GM21528 (cell line): ENCODE data around the gene MCFD2.
"Not testable (repeated sequence)": the region's sequence is repeated elsewhere in the genome, so short reads cannot be mapped to it uniquely, and the experiment has no call there.

ENCODE experiments used
- ATAC-seq: cut with Tn5 transposase; IDR thresholded peaks from one replicate; pipeline ENCODE4 v1.9.1; 2021; ENCODE audit warnings: mild to moderate bottlenecking, moderate library complexity; ENCODE audit not compliant: unreplicated experiment, low FRiP score

Gene MCFD2

DNA sequence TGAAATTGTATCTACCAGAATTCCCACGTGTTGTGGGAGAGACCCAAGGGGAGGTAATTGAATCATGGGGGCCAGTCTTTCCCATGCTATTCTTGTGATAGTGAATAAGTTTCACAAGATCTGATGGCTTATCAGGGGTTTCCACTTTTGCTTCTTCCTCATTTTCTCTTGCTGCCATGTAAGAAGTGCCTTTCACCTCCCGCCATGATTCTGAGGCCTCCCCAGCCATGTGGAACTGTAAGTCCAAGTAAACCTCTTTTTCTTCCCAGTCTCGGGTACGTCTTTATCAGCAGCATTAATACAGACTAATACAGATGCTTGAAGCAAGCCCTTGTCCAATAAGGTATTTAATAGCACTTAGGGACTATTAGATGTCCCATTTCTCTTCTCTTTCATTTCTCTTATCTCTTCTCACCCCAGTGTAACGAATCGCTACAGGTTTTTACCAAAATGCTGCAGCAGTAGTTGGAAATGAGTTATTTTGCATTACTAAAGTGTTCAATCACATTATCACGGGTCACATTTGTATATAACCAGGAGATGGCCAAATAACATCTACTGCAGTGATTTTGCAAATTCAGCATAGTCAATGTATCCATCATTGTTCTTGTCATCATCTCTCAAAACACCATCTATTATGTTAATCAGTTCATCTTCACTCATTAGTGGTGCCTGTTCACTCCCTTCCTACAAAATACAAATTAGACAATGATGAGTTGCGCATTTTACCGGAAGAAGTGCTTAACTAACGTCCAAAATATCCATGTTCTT, 10.5 kb downstream of the MCFD2 start:
- ATAC-seq: not testable (repeated sequence)

DNA sequence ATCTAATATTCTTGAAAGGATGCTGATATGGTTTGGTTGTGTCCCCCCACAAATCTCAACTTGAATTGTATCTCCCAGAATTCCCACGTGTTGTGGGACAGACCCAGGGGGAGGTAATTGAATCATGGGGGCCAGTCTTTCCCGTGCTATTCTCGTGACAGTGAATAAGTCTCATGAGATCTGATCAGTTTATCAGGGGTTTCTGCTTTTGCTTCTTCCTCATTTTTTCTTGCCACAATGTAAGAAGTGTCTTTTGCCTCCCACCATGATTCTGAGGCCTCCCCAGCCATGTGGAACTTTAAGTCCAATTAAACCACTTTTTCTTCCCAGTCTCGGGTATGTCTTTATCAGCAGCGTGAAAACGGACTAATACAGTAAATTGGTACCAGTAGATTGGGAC, 12.6 kb downstream of the MCFD2 start:
- not testable (repeated sequence) for ATAC-seq

DNA sequence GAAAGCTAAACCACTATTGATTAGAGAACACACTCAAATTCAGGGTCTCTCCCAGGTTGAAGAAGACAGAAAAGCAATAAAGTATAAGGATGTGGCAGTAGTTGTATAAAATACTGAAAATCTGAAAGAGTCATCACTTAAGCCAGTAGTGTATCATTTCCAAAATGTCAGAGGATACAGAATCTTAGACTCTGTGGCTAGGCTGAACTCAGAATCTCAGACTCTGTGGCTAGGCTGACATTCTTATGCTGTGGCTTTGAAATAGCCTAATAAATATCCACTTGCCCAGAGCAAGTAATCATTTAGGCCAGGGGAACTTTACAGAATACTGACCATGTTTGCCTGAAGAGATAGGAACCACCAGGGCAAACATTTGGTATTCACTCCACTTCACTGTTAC, 13.1 kb downstream of the MCFD2 start:
- no peak for ATAC-seq

DNA sequence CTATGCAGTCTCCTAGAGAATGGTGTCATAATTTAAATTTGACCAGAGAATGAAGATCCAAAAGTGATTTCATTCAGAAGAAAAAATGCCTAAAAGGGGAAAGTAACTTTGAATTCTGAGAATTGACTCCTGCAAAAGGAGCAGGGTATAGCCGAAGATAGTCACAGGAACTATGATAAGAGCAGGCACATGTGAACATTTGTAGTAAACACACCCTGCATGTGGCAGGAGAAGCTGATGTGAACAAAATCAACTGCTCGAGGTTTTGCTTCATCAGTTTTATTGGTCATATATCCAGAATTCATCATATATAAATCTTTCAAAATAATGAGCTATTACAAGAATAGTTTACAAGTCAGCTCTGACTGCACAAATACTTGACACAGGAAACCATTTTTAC, 14.0 kb downstream of the MCFD2 start:
- no peak for ATAC-seq

DNA sequence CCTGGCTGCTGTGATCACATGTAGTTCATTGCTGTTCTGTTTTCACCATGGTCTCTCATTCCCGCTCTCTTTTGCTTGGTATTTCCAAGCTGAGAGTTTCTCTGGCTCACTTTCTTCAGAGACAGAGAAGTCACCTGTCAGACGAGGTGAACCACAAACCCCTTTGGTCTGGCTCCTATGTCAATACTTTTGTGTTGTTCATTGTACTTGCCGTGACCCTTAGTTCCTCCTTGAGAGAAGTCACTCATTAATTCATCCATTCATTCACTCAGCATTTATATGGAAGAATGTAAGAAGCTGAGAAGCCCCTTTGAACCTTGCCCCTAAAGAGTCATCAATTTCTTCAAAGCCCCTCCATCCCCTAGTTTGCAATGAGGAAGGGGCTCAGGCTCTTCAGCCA, 15.2 kb downstream of the MCFD2 start:
- ATAC-seq: no peak

DNA sequence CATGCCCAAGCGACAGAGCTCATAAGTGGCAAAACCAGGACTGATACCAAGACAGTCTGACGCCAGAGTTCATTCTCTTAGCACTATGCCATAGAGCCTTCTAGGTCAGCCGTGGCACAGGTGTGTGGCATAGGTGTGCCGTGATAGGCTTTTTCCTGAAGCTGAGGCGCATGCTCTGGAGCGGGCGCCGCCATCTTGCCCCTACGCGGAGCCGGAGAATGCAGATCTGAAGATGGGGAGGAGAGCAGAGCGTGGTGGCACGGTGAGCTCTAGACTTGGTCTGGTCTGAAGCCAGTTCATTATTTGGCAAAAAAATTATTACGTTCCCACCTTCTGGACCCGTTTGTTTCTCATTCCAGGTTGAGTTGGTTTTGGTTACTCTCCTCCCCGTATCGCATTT, 16.6 kb downstream of the MCFD2 start:
- ATAC-seq: no peak

DNA sequence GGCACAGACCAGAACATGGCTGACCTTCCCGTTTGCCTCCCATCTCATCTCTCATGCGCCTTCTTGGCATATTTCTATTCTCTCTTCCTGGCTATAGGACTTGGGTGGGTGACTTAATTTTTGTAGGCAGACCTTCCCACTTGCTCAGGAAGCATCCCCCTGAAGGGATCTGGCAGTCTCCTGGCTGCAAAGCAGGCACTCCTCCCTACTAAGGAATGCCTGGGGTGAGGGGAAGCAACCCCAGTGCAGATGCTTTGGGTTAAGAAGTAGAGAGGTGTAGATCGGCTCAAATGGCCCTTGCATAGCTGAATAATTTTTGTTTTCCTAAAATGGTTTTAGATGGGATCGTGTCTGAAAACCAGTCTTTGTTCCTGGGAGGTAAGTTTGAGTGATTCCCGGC, 17.6 kb downstream of the MCFD2 start:
- ATAC-seq: no peak

DNA sequence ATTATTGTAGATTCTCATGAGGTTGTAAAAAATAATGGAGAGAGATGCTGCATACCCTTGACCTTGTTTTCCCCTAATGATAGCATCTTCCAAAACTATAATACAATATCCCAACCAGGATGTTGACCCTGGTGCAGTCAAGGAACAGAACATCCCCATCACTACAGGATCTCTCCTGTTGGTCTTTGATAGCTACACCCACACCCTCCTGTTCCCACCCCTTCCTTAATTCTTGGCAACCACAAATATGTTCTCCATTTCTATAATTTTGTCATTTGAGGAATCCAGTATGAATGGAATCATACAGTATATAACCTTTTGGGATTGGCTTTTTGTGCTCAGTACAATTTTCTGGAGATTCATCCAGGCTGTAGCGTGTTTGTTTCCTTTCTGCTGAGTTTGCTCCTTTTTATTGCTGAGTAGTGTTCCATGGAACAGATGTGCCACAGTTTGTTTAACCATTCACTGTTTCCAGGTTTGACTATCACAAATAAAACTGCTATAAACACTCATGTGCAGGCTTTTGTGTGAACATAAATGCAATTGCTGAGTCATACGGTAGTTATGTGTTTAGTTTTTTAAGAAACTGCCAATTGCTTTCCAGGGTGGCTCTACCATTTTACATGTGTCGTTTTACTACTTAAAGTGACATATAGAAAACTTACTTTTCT, 22.2 kb downstream of the MCFD2 start:
- no peak for ATAC-seq

DNA sequence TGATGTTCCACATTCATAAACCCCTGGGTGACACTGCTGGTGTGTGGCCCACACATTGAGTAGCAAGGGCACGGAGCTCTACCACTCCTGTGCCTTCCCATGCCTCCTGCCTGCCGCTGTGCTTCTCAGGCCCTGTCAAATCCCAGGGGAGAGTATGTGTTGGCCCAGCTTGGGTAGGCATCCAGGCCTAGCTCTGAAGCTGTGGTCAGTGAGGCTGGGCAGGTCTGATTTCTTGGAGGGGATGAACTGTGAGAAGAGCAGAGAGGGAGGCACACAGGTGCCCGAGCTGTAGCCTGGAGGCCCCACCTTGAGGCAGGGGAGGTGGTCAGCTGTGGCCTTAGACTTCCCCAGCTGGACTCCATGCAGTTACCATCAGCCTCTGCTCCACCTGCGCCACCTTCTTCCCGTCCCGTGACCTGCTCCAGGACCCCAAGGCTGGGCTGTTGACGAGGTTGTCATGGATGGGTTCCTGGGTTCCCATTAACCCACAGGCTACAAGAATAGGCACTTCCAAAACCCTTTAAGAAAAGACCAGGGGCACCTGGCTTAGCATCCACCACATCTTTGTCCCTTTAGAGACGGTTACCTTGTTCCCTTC, 23.6 kb downstream of the MCFD2 start:
- ATAC-seq: no peak

DNA sequence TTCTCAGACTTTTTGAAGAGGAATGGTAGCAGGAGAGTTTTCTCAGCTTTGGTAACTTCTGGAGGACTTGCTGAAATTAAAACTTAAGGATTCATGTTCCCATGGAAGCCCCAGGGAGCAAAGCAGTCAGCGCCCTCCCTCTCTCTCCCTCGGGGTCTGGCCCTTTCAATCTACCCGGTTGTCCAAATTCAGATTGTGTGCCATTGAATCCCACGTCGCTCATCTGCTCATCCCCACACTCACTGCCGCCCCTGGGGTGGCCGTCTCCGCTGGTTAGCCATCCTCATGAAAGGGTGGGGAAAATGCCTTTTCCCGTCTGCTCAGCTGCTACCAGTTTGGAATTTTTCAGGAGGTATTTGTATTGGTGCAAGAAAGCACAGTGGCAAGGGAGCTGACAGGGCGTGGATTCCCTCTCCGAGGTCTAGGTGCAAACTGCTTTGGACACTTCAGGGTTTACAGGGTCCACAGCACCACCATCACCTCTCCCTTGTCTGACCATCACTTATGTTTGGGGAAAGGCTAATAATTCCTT, 27.1 kb downstream of the MCFD2 start:
- ATAC-seq: no peak

DNA sequence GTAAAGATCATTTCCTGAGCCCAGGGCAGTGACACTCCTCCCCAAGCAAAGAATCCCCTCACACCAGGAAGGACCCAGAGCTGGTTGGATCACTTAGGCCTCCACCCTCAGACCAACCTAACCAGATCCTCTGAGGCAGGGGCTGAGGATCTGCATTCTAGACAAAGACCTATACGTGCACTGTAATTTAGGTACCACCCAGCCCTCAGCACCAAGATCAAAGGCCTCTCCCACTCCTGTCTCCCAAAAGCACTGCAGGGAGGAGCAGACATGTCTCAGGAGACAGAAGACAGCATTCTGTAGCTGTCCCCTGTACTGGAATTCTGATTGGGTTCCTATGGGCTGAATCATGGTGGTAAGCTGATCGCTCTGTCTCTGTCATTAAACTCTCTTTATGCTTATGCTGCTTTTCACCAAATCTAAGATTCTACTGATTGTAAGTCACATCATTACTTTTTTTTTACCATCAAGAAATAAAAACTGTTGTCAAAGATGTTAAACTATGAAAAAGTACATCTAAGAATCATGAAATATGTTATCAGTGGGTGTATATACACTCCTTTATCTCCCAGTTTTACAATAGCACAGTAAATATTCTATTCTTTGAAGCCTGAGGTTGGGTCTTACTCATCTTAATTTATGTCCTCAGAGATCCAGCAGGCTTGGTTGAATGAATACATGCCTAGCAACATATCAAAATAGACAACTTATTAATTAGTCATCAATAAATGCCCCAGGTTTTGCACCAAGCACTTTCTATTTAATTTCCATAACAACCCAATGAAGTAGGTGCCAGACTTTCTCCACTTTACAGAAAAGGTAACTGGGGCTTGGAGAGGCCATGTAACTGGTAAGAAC, 28.3 kb downstream of the MCFD2 start:
- ATAC-seq: no peak

DNA sequence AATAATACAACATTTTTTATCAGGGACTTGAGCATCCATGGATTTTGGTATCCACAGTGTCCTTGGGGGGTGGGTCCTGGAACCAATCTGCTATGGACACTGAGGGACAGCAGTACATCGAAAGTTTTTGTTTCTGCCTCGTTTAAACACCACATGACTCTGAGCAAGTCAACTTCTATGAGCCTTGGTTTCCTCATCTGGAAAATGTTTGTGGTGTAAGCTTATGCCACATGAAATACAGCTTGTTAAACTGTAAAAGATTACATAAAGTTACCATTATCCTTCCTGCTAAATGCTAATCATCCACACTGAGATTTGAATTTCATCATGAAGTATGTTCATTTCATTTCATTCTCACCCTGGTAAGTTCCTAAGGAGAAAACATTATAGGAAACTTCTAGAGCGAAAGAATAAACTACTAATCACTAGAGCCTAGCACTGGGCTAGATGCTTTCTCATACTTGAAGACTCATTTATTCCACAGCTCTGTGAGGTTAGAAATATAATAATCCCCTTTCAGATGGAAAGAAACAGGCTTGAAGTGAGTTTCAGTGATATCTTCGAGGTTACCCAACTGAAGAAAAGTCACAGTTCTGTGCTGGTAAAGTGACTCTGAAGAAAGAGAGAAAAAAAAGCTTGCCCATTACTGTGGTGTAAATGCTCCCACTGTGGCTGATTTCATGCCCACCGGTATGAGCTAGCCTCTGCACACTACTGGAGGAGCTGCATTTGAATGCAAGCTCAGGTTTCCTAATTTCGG, 29.2 kb downstream of the MCFD2 start:
- ATAC-seq: no peak

DNA sequence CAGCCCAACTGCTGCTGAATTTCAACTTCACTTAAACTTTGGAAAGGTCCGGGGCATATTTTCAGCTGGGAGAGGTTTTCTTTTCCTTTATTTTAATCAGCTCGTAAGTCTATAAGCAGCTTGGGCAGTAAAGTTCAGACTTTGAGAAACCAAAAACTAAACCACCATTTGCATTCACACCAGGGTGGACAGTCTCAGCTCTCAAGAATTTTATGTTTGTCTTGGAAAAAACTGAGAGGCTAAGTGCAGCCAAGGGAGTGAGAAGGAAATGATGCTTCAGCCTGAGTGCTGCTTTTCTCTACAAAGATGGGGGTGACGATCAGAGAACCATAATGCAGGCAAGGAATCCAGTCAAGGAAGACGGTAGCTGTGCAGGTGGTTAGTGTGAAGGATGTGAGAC, 30.2 kb downstream of the MCFD2 start:
- ATAC-seq: no peak

DNA sequence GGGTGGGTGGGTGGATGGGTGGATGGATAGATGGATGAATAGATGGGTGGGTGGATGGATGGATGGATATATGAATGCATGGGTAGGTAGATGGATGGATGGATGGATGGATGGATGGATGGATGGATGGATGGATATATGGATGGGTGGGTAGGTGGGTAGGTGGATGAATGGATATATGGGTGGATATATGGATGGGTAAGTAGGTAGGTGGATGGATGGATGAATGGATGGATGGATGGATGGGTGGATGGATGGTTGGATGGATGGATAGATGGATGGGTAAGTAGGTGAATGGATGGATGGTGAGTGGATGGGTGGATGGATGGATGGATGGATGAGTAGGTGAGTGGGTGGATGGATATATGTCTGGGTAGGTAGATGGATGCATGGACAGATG, 36.1 kb downstream of the MCFD2 start:
- ATAC-seq: no peak

DNA sequence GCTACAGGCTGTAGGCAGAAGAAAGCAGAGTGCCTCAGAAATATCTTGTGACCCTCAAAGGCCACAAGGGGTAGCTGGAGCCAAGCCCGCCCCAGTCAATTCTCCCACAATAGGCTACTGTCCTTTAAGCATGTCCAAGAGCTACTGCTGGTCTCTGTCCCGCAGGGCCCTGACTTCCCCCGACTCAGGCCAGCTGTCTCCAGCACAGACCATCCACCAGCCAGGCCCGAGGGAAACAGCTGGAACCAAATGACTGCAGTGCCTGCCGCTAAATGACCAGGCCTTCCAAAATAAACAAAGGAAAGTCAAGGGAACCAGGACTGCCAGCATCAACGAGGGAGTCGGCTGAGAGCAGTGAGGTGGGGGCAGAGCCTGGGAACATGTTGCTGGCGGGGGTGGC, 36.7 kb downstream of the MCFD2 start:
- no peak for ATAC-seq

DNA sequence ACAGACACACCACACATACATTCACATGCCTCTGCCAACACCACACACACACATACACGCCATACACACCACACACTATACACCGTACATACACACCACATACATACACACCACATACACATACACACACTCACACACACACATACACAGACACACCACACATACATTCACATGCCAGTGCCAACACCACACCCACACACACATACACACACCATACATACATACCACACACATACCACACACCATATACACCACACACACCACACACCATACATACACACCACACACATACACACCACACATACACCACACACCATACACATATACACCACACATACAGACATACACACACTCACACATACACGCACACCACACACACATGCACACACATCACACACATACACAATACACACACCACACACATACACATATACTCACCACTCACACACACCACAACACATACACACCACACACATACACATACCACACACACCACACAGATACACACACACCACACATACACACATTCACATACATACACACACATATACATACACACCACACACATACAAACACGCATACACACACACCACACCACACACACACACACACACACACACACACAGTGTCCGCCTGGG, 37.2 kb downstream of the MCFD2 start:
- no peak for ATAC-seq

DNA sequence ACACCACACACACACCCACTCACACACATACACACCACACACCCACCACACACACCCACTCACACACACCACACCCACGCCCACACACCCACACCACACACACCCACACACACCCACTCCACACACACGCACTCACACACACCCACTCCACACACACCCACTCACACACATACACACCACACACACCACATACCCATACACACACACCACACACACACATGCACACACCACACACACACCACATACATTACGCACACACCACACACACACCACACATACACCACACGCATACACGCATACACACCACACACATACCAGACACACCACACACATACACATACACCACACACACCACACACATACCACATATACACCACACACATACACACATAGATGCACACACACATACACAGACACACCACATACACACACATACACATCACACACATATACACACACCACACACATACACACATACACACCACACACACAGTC, 37.9 kb downstream of the MCFD2 start:
- no peak for ATAC-seq

DNA sequence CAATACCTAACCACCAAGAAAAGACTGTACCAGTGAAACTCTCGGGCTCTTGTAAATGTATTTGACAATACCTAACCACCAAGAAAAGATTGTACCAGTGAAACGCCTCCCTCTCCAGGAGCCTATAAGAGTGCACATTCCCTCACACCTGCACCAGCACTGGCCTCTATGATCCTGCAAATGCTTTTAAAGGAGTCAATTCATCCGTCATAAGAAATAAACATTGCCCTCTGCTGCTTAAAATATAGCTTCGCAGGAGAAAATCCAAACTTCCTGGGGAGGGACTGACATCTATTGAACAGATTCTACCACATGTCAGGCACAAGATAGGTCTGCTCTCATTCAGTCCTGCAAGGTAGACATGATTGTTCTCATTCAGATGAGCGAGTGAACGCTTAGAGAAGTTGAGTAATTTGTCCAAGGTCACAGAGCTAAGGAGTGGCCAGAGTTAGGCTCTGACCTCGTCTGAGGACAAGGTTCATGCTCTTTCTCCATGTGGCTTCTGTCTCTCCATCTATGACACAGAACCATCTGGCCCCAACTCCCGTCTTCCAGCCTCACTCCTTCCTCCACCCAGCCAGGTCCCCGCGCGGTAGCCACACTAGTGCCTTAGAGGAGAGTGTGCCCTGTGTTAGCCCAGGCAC, 38.7 kb downstream of the MCFD2 start:
- ATAC-seq: no peak
